PC-3 (cell line): ENCODE measurements around the gene C14orf119. TPM values are rescaled to one million over a fixed set of nuclear protein-coding genes. Genes with fewer than 3 reads are reported as not detected.

Source experiments
- ATAC-seq: fragments of 200-7000 bp; cut with Tn5 transposase; 2 replicates; pipeline ENCODE4 v1.9.1; 2020; ENCODE audit warnings: mild to moderate bottlenecking, moderate library complexity
- BruUV-seq: library from RNA; stranded (reverse); fragments of 400-500 nt; replicated peaks from 2 replicates; lab custom pipeline; 2021; lab: Mats Ljungman, UMichigan
- CTCF ChIA-PET: fragments of 300-600 bp; sonication (Branson Sonifier 250); formaldehyde crosslinking; loops from one replicate; lab custom pipeline; 2022; ENCODE audit warnings: antibody characterized with exemption; lab: Charles Lee
- POLR2A ChIA-PET: fragments of 300-600 bp; sonication (Branson Sonifier 250); formaldehyde crosslinking; loops from one replicate; lab custom pipeline; 2022; ENCODE audit warnings: antibody characterized with exemption; ENCODE audit not compliant: unreplicated experiment; lab: Charles Lee
- DNase-seq: peaks from one replicate; pipeline ENCODE4 v3.0.0-alpha.2; 2015
- H2AFZ ChIP-seq: fragments of 300-600 bp; sonication (generic); 2 replicates; pipeline ENCODE4 v1.6.0; 2016; ENCODE audit warnings: antibody characterized with exemption, low read length
- H3F3A ChIP-seq: fragments of 300-600 bp; sonication (generic); one replicate; pipeline ENCODE4 v1.6.0; 2017; ENCODE audit warnings: antibody characterized with exemption, low read length, control low read depth, mild to moderate bottlenecking; ENCODE audit not compliant: unreplicated experiment
- H3K27ac ChIP-seq: fragments of 300-600 bp; sonication (generic); 2 replicates; pipeline ENCODE4 v1.5.1; 2016; ENCODE audit warnings: mild to moderate bottlenecking, low read length
- H3K27me3 ChIP-seq: fragments of 300-600 bp; sonication (generic); 2 replicates; pipeline ENCODE4 v1.6.1; 2016; ENCODE audit warnings: low read length, mixed read lengths
- H3K36me3 ChIP-seq: fragments of 300-600 bp; sonication (generic); 2 replicates; pipeline ENCODE4 v1.6.1; 2016; ENCODE audit warnings: low read depth, mixed run types, low read length, mixed read lengths
- H3K4me1 ChIP-seq: fragments of 300-600 bp; sonication (generic); 2 replicates; pipeline ENCODE4 v1.5.1; 2016; ENCODE audit warnings: low read length; ENCODE audit not compliant: insufficient read depth
- H3K4me2 ChIP-seq: fragments of 300-600 bp; sonication (generic); 2 replicates; pipeline ENCODE4 v1.6.0; 2016; ENCODE audit warnings: low read length
- H3K4me3 ChIP-seq: fragments of 300-600 bp; sonication (generic); 2 replicates; pipeline ENCODE4 v1.5.1; 2016; ENCODE audit warnings: mild to moderate bottlenecking, low read length, mixed read lengths
- H3K79me2 ChIP-seq: fragments of 300-600 bp; sonication (generic); 2 replicates; pipeline ENCODE4 v1.6.1; 2017; ENCODE audit warnings: low read length, mixed read lengths
- H3K9ac ChIP-seq: fragments of 300-600 bp; sonication (generic); 2 replicates; pipeline ENCODE4 v1.6.0; 2016; ENCODE audit warnings: mild to moderate bottlenecking, low read length
- H3K9me2 ChIP-seq: fragments of 300-600 bp; sonication (generic); replicated peaks from 2 replicates; pipeline ENCODE4 v1.6.1; 2016; ENCODE audit warnings: mixed run types, low read length, mixed read lengths
- H3K9me3 ChIP-seq: fragments of 300-600 bp; sonication (generic); 2 replicates; pipeline ENCODE4 v1.6.1; 2016; ENCODE audit warnings: low read length, mixed read lengths
- H4K20me1 ChIP-seq: fragments of 300-600 bp; sonication (generic); 2 replicates; pipeline ENCODE4 v1.6.1; 2016; ENCODE audit warnings: low read length, mixed read lengths
- CTCF ChIP-seq: fragments of 300-600 bp; sonication (generic); conservative IDR thresholded peaks from 2 replicates; pipeline ENCODE4 v1.5.1; 2017; ENCODE audit warnings: antibody characterized with exemption, low read depth, mild to moderate bottlenecking, low read length
- EZH2 ChIP-seq: fragments of 300-600 bp; sonication (generic); IDR thresholded peaks from one replicate; pipeline ENCODE4 v1.6.1; 2017; ENCODE audit warnings: antibody characterized with exemption, mild to moderate bottlenecking, low read length; ENCODE audit not compliant: unreplicated experiment
- EZH2phosphoT487 ChIP-seq: fragments of 300-600 bp; sonication (generic); IDR thresholded peaks from 2 replicates; pipeline ENCODE4 v1.6.1; 2018; ENCODE audit warnings: mild to moderate bottlenecking, antibody characterized with exemption, low read length, borderline replicate concordance
- intact Hi-C: fragments of 100-400 bp; cut with micrococcal nuclease; formaldehyde crosslinking; loops from 2 replicates; pipeline ENCODE4 v1.9.0; 2023
- total RNA-seq: library from RNA; depleted of rRNA; stranded (reverse); fragments of >200 nt; gene quantifications from 2 replicates; pipeline ENCODE4 v1.2.3, GENCODE V29; 2014

Gene C14orf119
- total RNA-seq, 1 experiment from 2014 or later, result 49.6 TPM

DNA sequence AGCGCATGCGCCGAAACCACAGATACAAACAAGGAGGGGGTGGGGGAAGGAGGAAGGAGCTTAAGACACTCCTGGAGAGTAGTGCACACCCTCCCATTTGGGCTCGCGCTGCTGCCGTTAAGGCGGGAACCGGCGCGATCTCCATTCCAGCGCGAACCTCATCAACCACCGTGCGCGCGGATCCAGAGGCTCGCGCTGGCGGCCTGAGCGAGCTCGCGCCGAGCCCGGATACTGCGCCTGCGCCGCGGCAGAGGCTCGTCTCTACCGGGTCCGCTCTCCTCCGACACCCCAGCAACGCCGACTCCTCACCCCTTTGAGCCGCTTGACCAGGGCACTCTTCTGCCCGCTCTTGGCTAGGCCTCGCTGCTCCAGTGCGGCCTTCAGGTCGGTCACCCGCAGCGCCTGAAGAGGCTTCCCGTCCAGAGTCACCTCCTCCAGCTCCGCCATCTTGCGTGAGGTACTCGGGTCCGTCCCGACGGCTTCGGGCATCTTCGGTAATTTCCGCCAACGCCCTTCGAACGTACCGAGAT, 574 bp upstream of the C14orf119 start, which contains the start of gene ACIN1:
TSS of gene ACIN1 (minus strand) at position 471 of the 530 bp plus-strand sequence. CDS start at position 447, 24 bp downstream.
- peaks cover 29% of the 10 kb centered on the region for H4K20me1 ChIP-seq
- no peaks in the 10 kb centered on the region for H3F3A ChIP-seq
- peaks cover 75% of the 10 kb centered on the region for H3K79me2 ChIP-seq
- H3K4me1 ChIP-seq, result peaks cover 21% of the 10 kb centered on the region
- no peaks in the 10 kb centered on the region for H3K9me3 ChIP-seq
- CTCF ChIA-PET, result interaction anchor here (0.6 to 2.5 kb wide), 8 partner anchors 20 to 108 kb away, joined by 3 to 45 read pairs (median 6); no protein-coding TSS in a partner anchor
- H2AFZ ChIP-seq, result peak within 1 kb of the TSS; percentile 91
- H3K4me2 ChIP-seq, result peak within 1 kb of the TSS; percentile 96
- peak within 1 kb of the TSS; percentile 84 for H3K27ac ChIP-seq
- no peaks in the 10 kb centered on the region for H3K27me3 ChIP-seq
- peak; percentile 47 for ATAC-seq
- peak within 1 kb of the TSS; percentile 95 for H3K4me3 ChIP-seq
- TSS peak; percentile 51 for BruUV-seq
- peak within 1 kb of the TSS; percentile 96 for H3K9ac ChIP-seq
- POLR2A ChIA-PET, result interaction anchor here (0.5 to 1.8 kb wide), 16 partner anchors 13 to 1140 kb away, joined by 3 to 12 read pairs (median 4); partner anchors contain the start of gene PCK2
- intact Hi-C loops, result loop anchor here (2.0 kb wide), 1 partner anchor 26 kb away; no protein-coding TSS in a partner anchor
- DNase-seq, result peak; percentile 70
- peaks cover 39% of the 10 kb centered on the region for H3K36me3 ChIP-seq
- H3K9me2 ChIP-seq, result no peaks in the 10 kb centered on the region
- TF ChIP-seq EZH2, result no peak
- TF ChIP-seq CTCF, result no peak
- no peak for TF ChIP-seq EZH2phosphoT487

DNA sequence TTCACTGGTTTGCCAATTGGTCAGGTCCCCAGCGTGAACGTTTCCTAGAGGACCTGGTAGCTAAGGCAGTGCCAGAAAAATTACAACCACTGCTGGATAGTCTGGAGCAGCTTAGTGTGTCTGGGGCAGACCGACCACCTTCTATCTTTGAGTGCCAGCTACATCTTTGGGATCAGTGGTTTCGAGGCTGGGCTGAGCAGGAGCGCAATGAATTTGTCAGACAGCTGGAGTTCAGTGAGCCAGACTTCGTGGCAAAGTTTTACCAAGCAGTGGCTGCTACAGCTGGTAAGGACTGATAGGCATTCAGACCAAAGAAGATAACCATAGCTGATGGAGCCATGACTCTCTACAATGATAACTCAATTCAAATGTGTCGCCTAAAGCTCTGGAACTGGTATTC, 2.5 kb downstream of the C14orf119 start:
- Histone ChIP-seq H3K36me3 (peaks cover 20% of the 10 kb centered on the region), H4K20me1 (peaks cover 28% of the 10 kb centered on the region), H3K4me3 (no peak overlapping the region), H3K79me2 (peaks cover 58% of the 10 kb centered on the region), H3K27me3 (no peaks in the 10 kb centered on the region), H2AFZ (no peak overlapping the region), H3K9me3 (no peaks in the 10 kb centered on the region), H3K4me2 (peak overlapping the region; percentile 92; the same call in 1 of the 2 replicates), H3K4me1 (peaks cover 21% of the 10 kb centered on the region), H3K9ac (no peak overlapping the region), H3K9me2 (no peaks in the 10 kb centered on the region), H3K27ac (no peak overlapping the region), H3F3A (no peaks in the 10 kb centered on the region)
- ChIA-PET CTCF (no interaction called here), POLR2A (no interaction called here)
- no TSS peak for BruUV-seq
- DNase-seq (no peak), ATAC-seq (no peak)
- TF ChIP-seq EZH2, result no peak
- TF ChIP-seq CTCF, result no peak
- TF ChIP-seq EZH2phosphoT487, result no peak
- intact Hi-C loops, result no loop called here

DNA sequence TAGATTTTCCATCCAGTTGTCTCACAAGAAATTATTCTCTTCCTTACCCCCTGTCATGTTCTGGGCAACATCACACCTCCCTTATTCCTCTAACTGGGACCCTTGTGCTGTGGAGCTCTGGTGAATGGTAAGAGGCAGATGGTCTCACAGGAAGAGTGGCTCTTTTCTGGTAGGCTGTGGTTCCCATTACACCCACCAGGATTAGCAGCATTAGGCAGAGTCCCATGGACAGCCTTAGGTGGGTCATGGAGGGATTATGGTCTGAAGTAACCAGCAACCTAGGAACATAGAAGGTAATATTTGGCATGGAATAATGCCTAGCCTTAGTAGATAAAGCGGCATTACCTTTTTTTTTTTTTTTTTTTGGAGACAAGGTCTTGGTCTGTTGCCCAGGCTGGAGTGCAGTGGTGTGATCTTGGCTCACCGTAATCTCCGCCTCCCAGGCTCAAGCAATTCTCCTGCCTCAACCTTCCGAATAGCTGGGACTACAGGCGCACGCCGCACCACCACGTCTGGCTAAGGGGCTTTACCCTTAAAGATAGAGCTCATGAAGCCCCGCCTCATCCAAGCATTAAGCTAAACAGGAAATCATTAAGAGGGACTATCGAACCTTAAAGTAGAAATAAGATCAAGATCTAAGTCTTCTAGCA, 4.0 kb downstream of the C14orf119 start:
- Histone ChIP-seq H3K27ac (no peak overlapping the region), H3K27me3 (no peaks in the 10 kb centered on the region), H3K9me2 (no peaks in the 10 kb centered on the region), H2AFZ (no peak overlapping the region), H3K9ac (no peak overlapping the region), H3F3A (no peaks in the 10 kb centered on the region), H3K79me2 (peaks cover 42% of the 10 kb centered on the region), H3K4me2 (no peak overlapping the region), H3K9me3 (no peaks in the 10 kb centered on the region), H3K36me3 (peaks cover 14% of the 10 kb centered on the region), H3K4me1 (peaks cover 9% of the 10 kb centered on the region), H4K20me1 (peaks cover 13% of the 10 kb centered on the region), H3K4me3 (no peak overlapping the region)
- DNase-seq (no peak), ATAC-seq (no peak)
- BruUV-seq, result no TSS peak
- no peak for TF ChIP-seq CTCF
- TF ChIP-seq EZH2, result no peak
- TF ChIP-seq EZH2phosphoT487, result no peak
- intact Hi-C loops, result no loop called here
- ChIA-PET POLR2A (no interaction called here), CTCF (no interaction called here)
